ENCODE results near the gene GPM6B.

GRCh38 chrX:13808293-13808692 is 8.6 kb downstream of the GPM6B start:
- TF ChIP-seq POLR2A (IDR thresholded peaks at IDR 0.05; ENCODE audit: low read length) (no peak), GATA1 (IDR thresholded peaks at IDR 0.05; ENCODE audit: low read depth, low read length) (no peak)
